C4-2B (cell line): ENCODE measurements around the gene KIF14.
"Not testable (repeated sequence)": the region's sequence is repeated elsewhere in the genome, so short reads cannot be mapped to it uniquely, and the experiment has no call there.

ENCODE experiments used
- ZFX ChIP-seq: fragments of 450-650 bp; IDR thresholded peaks from 2 replicates; pipeline ENCODE4 v1.6.1; 2017
- TF ChIP-seq, protein P1 (sequence below): fragments of 450-650 bp; conservative IDR thresholded peaks from 2 replicates; pipeline ENCODE4 v1.5.1; 2017; ENCODE audit warnings: mild to moderate bottlenecking

DNA sequence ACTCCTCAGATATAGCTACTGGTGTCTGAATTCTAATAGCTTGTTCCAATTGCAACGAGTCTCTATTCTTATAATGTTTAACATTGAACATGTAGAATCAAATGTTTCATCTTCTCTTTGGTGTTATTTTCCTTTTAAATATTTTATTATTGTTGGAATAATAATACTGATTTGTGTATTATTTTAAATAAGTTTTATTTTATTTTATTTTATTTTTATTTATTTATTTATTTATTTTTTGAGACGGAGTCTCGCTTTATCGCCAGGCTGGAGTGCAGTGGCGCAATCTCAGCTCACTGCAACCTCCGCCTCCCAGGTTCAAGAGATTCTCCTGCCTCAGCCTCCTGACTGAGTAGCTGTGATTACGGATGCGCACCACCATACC lies 10.0 kb upstream of the KIF14 start:
- TF ChIP-seq, protein P1, sequence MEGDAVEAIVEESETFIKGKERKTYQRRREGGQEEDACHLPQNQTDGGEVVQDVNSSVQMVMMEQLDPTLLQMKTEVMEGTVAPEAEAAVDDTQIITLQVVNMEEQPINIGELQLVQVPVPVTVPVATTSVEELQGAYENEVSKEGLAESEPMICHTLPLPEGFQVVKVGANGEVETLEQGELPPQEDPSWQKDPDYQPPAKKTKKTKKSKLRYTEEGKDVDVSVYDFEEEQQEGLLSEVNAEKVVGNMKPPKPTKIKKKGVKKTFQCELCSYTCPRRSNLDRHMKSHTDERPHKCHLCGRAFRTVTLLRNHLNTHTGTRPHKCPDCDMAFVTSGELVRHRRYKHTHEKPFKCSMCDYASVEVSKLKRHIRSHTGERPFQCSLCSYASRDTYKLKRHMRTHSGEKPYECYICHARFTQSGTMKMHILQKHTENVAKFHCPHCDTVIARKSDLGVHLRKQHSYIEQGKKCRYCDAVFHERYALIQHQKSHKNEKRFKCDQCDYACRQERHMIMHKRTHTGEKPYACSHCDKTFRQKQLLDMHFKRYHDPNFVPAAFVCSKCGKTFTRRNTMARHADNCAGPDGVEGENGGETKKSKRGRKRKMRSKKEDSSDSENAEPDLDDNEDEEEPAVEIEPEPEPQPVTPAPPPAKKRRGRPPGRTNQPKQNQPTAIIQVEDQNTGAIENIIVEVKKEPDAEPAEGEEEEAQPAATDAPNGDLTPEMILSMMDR, result not testable (repeated sequence)
- not testable (repeated sequence) for TF ChIP-seq ZFX
